HEK293 (cell line): ENCODE data around the gene PRKAG2.

Source experiments
- KLF1 ChIP-seq: fragments of 450-650 bp; formaldehyde crosslinking; IDR thresholded peaks from 2 replicates; pipeline ENCODE4 v1.5.1; 2016; ENCODE audit warnings: missing biosample characterization, missing genetic modification characterization
- KLF10 ChIP-seq: fragments of 450-650 bp; IDR thresholded peaks from 2 replicates; pipeline ENCODE4 v1.5.1; 2018; ENCODE audit warnings: missing biosample characterization, mild to moderate bottlenecking, missing genetic modification characterization
- MZF1 ChIP-seq: fragments of 450-650 bp; formaldehyde crosslinking; IDR thresholded peaks from 2 replicates; pipeline ENCODE4 v1.5.1; 2017; ENCODE audit warnings: missing biosample characterization, missing genetic modification characterization, borderline replicate concordance
- PBX3 ChIP-seq: sonication (generic); formaldehyde crosslinking; IDR thresholded peaks from 2 replicates; pipeline ENCODE4 v1.8.1; 2022; ENCODE audit warnings: mild to moderate bottlenecking, moderate library complexity, missing genetic modification reagents
- TCF7L2 ChIP-seq: IDR thresholded peaks from 2 replicates; pipeline ENCODE4 v1.6.1; 2011; ENCODE audit warnings: low read depth, mild to moderate bottlenecking, inconsistent platforms, low read length, moderate library complexity, borderline replicate concordance
- TRIM28 ChIP-seq: IDR thresholded peaks from 2 replicates; pipeline ENCODE4 v1.6.1; 2011; ENCODE audit warnings: low read length, control low read depth, borderline replicate concordance
- ZBTB48 ChIP-seq: fragments of 450-650 bp; formaldehyde crosslinking; IDR thresholded peaks from 2 replicates; pipeline ENCODE4 v1.5.1; 2016; ENCODE audit warnings: missing biosample characterization, missing genetic modification characterization
- ZEB2 ChIP-seq: fragments of 450-650 bp; formaldehyde crosslinking; IDR thresholded peaks from 2 replicates; pipeline ENCODE4 v1.5.1; 2016; ENCODE audit warnings: missing biosample characterization, missing genetic modification characterization
- ZFHX2 ChIP-seq: fragments of 450-650 bp; formaldehyde crosslinking; conservative IDR thresholded peaks from 2 replicates; pipeline ENCODE4 v1.5.1; 2016; ENCODE audit warnings: missing biosample characterization, missing genetic modification characterization
- ZNF169 ChIP-seq: fragments of 450-650 bp; formaldehyde crosslinking; IDR thresholded peaks from 2 replicates; pipeline ENCODE4 v1.5.1; 2016; ENCODE audit warnings: missing biosample characterization, missing genetic modification characterization
- ZNF18 ChIP-seq: fragments of 450-650 bp; formaldehyde crosslinking; IDR thresholded peaks from 2 replicates; pipeline ENCODE4 v1.5.1; 2016; ENCODE audit warnings: missing biosample characterization, missing genetic modification characterization
- ZNF19 ChIP-seq: fragments of 450-650 bp; formaldehyde crosslinking; IDR thresholded peaks from 2 replicates; pipeline ENCODE4; 2016; ENCODE audit warnings: missing biosample characterization, missing genetic modification characterization, low read depth
- ZNF23 ChIP-seq: fragments of 450-650 bp; formaldehyde crosslinking; IDR thresholded peaks from 2 replicates; pipeline ENCODE4 v1.5.1; 2016; ENCODE audit warnings: missing biosample characterization, missing genetic modification characterization, borderline replicate concordance
- ZNF302 ChIP-seq: fragments of 450-650 bp; formaldehyde crosslinking; IDR thresholded peaks from 2 replicates; pipeline ENCODE4 v1.5.1; 2016; ENCODE audit warnings: missing biosample characterization, missing genetic modification characterization, low read depth
- ZNF341 ChIP-seq: fragments of 450-650 bp; formaldehyde crosslinking; IDR thresholded peaks from 2 replicates; pipeline ENCODE4; 2016; ENCODE audit warnings: low read depth, missing biosample characterization, missing genetic modification characterization
- ZNF394 ChIP-seq: fragments of 450-650 bp; formaldehyde crosslinking; IDR thresholded peaks from 2 replicates; pipeline ENCODE4 v1.5.1; 2016; ENCODE audit warnings: missing biosample characterization, missing genetic modification characterization, mild to moderate bottlenecking, moderate library complexity, borderline replicate concordance
- ZNF398 ChIP-seq: fragments of 450-650 bp; formaldehyde crosslinking; IDR thresholded peaks from 2 replicates; pipeline ENCODE4 v1.5.1; 2017; ENCODE audit warnings: missing biosample characterization, missing genetic modification characterization
- ZNF549 ChIP-seq: fragments of 450-650 bp; IDR thresholded peaks from 2 replicates; pipeline ENCODE4 v1.5.1; 2018; ENCODE audit warnings: missing biosample characterization, missing genetic modification characterization, mild to moderate bottlenecking, inconsistent platforms, moderate library complexity
- ZNF596 ChIP-seq: fragments of 450-650 bp; IDR thresholded peaks from 2 replicates; pipeline ENCODE4 v1.5.0; 2018; ENCODE audit warnings: missing biosample characterization, mild to moderate bottlenecking, missing genetic modification characterization, moderate library complexity
- ZNF621 ChIP-seq: fragments of 450-650 bp; formaldehyde crosslinking; IDR thresholded peaks from 2 replicates; pipeline ENCODE4 v1.5.1; 2017; ENCODE audit warnings: missing biosample characterization, missing genetic modification characterization
- ZNF670 ChIP-seq: fragments of 450-650 bp; formaldehyde crosslinking; IDR thresholded peaks from 2 replicates; pipeline ENCODE4 v1.5.1; 2016; ENCODE audit warnings: missing biosample characterization, missing genetic modification characterization, low read depth
- ZNF677 ChIP-seq: fragments of 450-650 bp; IDR thresholded peaks from 2 replicates; pipeline ENCODE4 v1.5.0; 2018; ENCODE audit warnings: missing biosample characterization, mild to moderate bottlenecking, missing genetic modification characterization, moderate library complexity
- ZNF707 ChIP-seq: fragments of 450-650 bp; formaldehyde crosslinking; IDR thresholded peaks from 2 replicates; pipeline ENCODE4 v1.5.1; 2016; ENCODE audit warnings: missing biosample characterization, missing genetic modification characterization
- ZNF76 ChIP-seq: fragments of 450-650 bp; formaldehyde crosslinking; IDR thresholded peaks from 2 replicates; pipeline ENCODE4; 2016; ENCODE audit warnings: low read depth, missing biosample characterization, missing genetic modification characterization, borderline replicate concordance
- TF ChIP-seq, protein P1 (sequence below): fragments of 450-650 bp; formaldehyde crosslinking; IDR thresholded peaks from 2 replicates; pipeline ENCODE4 v1.5.1; 2016; ENCODE audit warnings: missing biosample characterization, missing genetic modification characterization
- TF ChIP-seq, protein P2 (sequence below): fragments of 450-650 bp; formaldehyde crosslinking; IDR thresholded peaks from 2 replicates; pipeline ENCODE4 v1.5.1; 2017; ENCODE audit warnings: missing biosample characterization, missing genetic modification characterization
- TF ChIP-seq, protein P3 (sequence below): fragments of 450-650 bp; formaldehyde crosslinking; IDR thresholded peaks from 2 replicates; pipeline ENCODE4 v1.5.1; 2016; ENCODE audit warnings: missing biosample characterization, missing genetic modification characterization

The PRKAG2 gene

DNA sequence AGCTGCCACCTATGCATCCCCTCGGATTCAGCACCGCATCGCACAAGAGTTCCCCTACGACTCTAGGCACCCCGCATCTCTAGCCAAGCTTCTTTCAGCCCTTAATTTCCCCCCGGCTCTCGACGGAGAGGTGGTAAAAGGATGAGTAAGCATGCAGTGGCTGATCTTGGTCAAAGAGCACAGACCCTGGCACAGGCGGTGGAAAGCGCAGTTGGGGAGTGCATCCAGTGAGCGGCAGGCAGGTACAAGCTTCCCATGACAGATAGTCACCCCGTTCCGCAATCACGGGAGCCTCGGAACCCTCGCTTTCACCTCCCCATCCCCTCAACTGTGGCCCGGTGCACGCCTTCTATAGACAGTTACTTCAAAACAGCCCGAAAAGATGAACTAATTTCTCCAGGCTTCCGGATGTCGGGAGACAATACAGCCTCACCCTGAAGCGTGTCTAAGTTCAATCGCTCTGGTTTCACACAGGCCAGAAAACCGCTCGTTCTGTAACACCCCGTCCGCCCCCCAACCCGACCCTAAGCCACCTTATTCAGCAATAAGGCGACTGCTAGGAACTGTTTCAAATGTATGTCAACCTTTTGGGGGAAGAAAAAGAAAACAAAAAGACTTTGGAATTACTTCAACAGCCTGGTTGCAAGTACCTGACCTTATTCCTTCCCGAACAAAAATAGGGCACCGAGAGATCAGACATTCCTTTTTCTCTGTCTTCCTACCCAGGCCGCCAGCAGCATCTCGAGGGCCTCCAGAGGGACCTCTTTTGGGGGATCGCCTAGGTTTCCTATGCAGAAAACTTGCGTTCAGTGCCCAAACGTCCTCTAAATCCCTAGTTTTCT, 358.6 kb downstream of the PRKAG2 start (continued):
- TF ChIP-seq ZNF398 = no peak
- TF ChIP-seq ZNF677 (tag by site-specific recombination) = no peak
- TF ChIP-seq ZNF169 (tag by site-specific recombination) = no peak
- TF ChIP-seq, protein P1, sequence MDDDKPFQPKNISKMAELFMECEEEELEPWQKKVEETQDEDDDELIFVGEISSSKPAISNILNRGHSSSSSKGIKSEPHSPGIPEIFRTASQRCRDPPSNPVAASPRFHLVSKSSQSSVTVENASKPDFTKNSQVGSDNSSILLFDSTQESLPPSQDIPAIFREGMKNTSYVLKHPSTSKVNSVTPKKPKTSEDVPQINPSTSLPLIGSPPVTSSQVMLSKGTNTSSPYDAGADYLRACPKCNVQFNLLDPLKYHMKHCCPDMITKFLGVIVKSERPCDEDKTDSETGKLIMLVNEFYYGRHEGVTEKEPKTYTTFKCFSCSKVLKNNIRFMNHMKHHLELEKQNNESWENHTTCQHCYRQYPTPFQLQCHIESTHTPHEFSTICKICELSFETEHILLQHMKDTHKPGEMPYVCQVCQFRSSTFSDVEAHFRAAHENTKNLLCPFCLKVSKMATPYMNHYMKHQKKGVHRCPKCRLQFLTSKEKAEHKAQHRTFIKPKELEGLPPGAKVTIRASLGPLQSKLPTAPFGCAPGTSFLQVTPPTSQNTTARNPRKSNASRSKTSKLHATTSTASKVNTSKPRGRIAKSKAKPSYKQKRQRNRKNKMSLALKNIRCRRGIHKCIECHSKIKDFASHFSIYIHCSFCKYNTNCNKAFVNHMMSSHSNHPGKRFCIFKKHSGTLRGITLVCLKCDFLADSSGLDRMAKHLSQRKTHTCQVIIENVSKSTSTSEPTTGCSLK (tag by site-specific recombination) = no peak
- TF ChIP-seq MZF1 = no peak
- TF ChIP-seq ZNF596 (tag by site-specific recombination) = no peak
- TF ChIP-seq ZNF23 (tag by site-specific recombination) = no peak
- TF ChIP-seq ZNF549 (tag by site-specific recombination) = no peak
- no peak for TF ChIP-seq ZNF18 (tag by site-specific recombination)
- peak; percentile 44; the same call in 1 of the 2 replicates for TF ChIP-seq ZEB2 (tag by site-specific recombination)
- no peak for TF ChIP-seq ZNF341 (tag by site-specific recombination)
- no peak for TF ChIP-seq ZNF670
- TF ChIP-seq ZNF394 (tag by site-specific recombination) = no peak; the same call in 1 of the 2 replicates
- TF ChIP-seq ZNF19 = no peak
- TF ChIP-seq, protein P2, sequence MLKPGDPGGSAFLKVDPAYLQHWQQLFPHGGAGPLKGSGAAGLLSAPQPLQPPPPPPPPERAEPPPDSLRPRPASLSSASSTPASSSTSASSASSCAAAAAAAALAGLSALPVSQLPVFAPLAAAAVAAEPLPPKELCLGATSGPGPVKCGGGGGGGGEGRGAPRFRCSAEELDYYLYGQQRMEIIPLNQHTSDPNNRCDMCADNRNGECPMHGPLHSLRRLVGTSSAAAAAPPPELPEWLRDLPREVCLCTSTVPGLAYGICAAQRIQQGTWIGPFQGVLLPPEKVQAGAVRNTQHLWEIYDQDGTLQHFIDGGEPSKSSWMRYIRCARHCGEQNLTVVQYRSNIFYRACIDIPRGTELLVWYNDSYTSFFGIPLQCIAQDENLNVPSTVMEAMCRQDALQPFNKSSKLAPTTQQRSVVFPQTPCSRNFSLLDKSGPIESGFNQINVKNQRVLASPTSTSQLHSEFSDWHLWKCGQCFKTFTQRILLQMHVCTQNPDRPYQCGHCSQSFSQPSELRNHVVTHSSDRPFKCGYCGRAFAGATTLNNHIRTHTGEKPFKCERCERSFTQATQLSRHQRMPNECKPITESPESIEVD (tag by site-specific recombination) = no peak
- no peak for TF ChIP-seq ZNF76 (tag by site-specific recombination)
- no peak for TF ChIP-seq ZNF621
- no peak for TF ChIP-seq ZNF707 (tag by site-specific recombination)
- TF ChIP-seq ZFHX2 = no peak
- no peak for TF ChIP-seq ZNF302
- TF ChIP-seq ZBTB48 (tag by site-specific recombination) = 0 out of 2 replicates have a peak, but pooled peaks have one; percentile 38
- TF ChIP-seq TRIM28 = no peak
- TF ChIP-seq TCF7L2 = no peak
- TF ChIP-seq KLF1 = no peak
- TF ChIP-seq, protein P3, sequence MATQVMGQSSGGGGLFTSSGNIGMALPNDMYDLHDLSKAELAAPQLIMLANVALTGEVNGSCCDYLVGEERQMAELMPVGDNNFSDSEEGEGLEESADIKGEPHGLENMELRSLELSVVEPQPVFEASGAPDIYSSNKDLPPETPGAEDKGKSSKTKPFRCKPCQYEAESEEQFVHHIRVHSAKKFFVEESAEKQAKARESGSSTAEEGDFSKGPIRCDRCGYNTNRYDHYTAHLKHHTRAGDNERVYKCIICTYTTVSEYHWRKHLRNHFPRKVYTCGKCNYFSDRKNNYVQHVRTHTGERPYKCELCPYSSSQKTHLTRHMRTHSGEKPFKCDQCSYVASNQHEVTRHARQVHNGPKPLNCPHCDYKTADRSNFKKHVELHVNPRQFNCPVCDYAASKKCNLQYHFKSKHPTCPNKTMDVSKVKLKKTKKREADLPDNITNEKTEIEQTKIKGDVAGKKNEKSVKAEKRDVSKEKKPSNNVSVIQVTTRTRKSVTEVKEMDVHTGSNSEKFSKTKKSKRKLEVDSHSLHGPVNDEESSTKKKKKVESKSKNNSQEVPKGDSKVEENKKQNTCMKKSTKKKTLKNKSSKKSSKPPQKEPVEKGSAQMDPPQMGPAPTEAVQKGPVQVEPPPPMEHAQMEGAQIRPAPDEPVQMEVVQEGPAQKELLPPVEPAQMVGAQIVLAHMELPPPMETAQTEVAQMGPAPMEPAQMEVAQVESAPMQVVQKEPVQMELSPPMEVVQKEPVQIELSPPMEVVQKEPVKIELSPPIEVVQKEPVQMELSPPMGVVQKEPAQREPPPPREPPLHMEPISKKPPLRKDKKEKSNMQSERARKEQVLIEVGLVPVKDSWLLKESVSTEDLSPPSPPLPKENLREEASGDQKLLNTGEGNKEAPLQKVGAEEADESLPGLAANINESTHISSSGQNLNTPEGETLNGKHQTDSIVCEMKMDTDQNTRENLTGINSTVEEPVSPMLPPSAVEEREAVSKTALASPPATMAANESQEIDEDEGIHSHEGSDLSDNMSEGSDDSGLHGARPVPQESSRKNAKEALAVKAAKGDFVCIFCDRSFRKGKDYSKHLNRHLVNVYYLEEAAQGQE = peak; percentile 50; the same call in 1 of the 2 replicates
- no peak for TF ChIP-seq PBX3 (CRISPR knock-in tag)
- no peak for TF ChIP-seq KLF10
